ENCODE measurements around the gene IFITM1.

GRCh38 chr11:267491-267994 is 46.3 kb upstream of the IFITM1 start:
- TF ChIP-seq EZH2 (IDR thresholded peaks at IDR 0.05; ENCODE audit: borderline replicate concordance, low read depth, low read length, severe bottlenecking) (no peak), CTCF (IDR thresholded peaks at IDR 0.05; ENCODE audit: extremely low read depth in 1 of 2, insufficient read depth in 1 of 2, low read depth in 1 of 2, low read length in 2 of 2) (no peak), POLR2A (IDR thresholded peaks at IDR 0.05; ENCODE audit: low read depth, low read length) (no peak), GATA2 (IDR thresholded peaks at IDR 0.05; ENCODE audit: insufficient read depth, insufficient read length, low read depth, low read length) (no peak), POLR2AphosphoS5 (IDR thresholded peaks at IDR 0.05; ENCODE audit: insufficient read depth, low read depth, low read length) (no peak), MAX (IDR thresholded peaks at IDR 0.05; ENCODE audit: insufficient read depth, insufficient read length) (no peak), MYC (IDR thresholded peaks at IDR 0.05; ENCODE audit: low read depth, low read length) (no peak), JUN (IDR thresholded peaks at IDR 0.05; ENCODE audit: borderline replicate concordance, insufficient read depth, insufficient read length, low read depth) (no peak)
